Osteoblast (primary cell): ENCODE measurements around the gene SPECC1. TPM values are rescaled to one million over a fixed set of nuclear protein-coding genes. Genes with fewer than 3 reads are reported as not detected.

ENCODE experiments used
- DNase-seq: peaks from one replicate; pipeline ENCODE4 v3.0.0; 2011; ENCODE audit warnings: low spot score, mixed read lengths; ENCODE audit not compliant: insufficient read length; ENCODE audit errors: missing footprints
- H2AFZ ChIP-seq: 2 replicates; pipeline ENCODE4 v1.6.0; 2011; ENCODE audit warnings: mild to moderate bottlenecking, low read length
- H3K27ac ChIP-seq: 2 replicates; pipeline ENCODE4 v1.5.1; 2011; ENCODE audit warnings: mild to moderate bottlenecking, low read depth, low read length, moderate library complexity
- H3K27me3 ChIP-seq: 2 replicates; pipeline ENCODE4 v1.6.0; 2012; ENCODE audit warnings: mild to moderate bottlenecking, control low read depth, inconsistent platforms, low read length, moderate library complexity; ENCODE audit not compliant: insufficient read depth
- H3K36me3 ChIP-seq: 2 replicates; pipeline ENCODE4 v1.5.1; 2011; ENCODE audit warnings: mild to moderate bottlenecking, low read length, control low read depth, moderate library complexity; ENCODE audit not compliant: insufficient read depth
- H3K4me1 ChIP-seq: 2 replicates; pipeline ENCODE4 v1.5.1; 2011; ENCODE audit warnings: mild to moderate bottlenecking, low read length, control low read depth, moderate library complexity; ENCODE audit not compliant: insufficient read depth
- H3K4me2 ChIP-seq: 2 replicates; pipeline ENCODE4 v1.6.0; 2011; ENCODE audit warnings: mild to moderate bottlenecking, low read length; ENCODE audit not compliant: insufficient read depth
- H3K4me3 ChIP-seq: fragments of 200-600 bp; sonication (generic); 3 replicates; pipeline ENCODE4 v1.5.1; 2012; ENCODE audit warnings: mild to moderate bottlenecking, low read length, inconsistent platforms; ENCODE audit not compliant: insufficient read depth
- H3K79me2 ChIP-seq: 2 replicates; pipeline ENCODE4 v1.6.0; 2012; ENCODE audit warnings: mild to moderate bottlenecking, low read length, control low read depth, inconsistent platforms; ENCODE audit not compliant: insufficient read depth
- H3K9me3 ChIP-seq: 2 replicates; pipeline ENCODE4 v1.5.1; 2011; ENCODE audit warnings: low read depth, low read length, control low read depth
- H4K20me1 ChIP-seq: 2 replicates; pipeline ENCODE4 v1.6.0; 2012; ENCODE audit warnings: mild to moderate bottlenecking, low read length, control low read depth; ENCODE audit not compliant: insufficient read depth
- CTCF ChIP-seq: IDR thresholded peaks from 2 replicates; pipeline ENCODE4 v1.5.1; 2011; ENCODE audit warnings: mild to moderate bottlenecking, low read depth, low read length, moderate library complexity; ENCODE audit errors: extremely low read depth
- total RNA-seq: library from RNA; depleted of rRNA; stranded (reverse); fragments of >200 nt; gene quantifications from 2 replicates; pipeline ENCODE4 v1.2.3, GENCODE V29; 2012

The SPECC1 gene
- total RNA-seq, 1 donor, result 155 TPM

DNA sequence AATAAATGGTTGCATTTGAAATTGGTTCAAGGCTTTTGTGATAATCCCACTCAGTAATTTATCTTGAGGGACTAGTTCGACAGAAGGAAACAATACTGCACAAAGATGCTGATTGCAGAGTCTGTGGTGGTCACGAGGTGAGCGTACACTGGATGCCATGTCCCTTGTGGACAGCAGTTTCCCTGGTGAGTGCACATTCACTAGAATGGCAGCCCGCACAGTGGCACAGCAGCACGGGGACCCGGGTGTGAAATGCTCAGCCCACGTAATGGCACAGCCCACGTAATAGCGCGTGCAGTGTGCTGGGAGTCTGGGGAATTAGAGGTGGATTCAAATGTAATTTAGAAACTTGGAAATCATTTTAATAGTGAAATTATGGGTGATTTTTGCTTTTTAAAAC lies 304.1 kb downstream of the SPECC1 start:
- Histone ChIP-seq H3K27me3 (no peaks in the 10 kb centered on the region), H2AFZ (no peak overlapping the region), H3K79me2 (no peaks in the 10 kb centered on the region), H3K27ac (no peak overlapping the region), H4K20me1 (no peaks in the 10 kb centered on the region), H3K4me1 (peaks cover 7% of the 10 kb centered on the region), H3K9me3 (no peaks in the 10 kb centered on the region), H3K36me3 (no peaks in the 10 kb centered on the region), H3K4me2 (no peak overlapping the region), H3K4me3 (no peak overlapping the region)
- TF ChIP-seq CTCF, result no peak
- no peak for DNase-seq

- peaks cover 2% of the 10 kb centered on the region for H3K4me1 ChIP-seq
- H3K27me3 ChIP-seq, result no peaks in the 10 kb centered on the region
- H3K36me3 ChIP-seq, result no peaks in the 10 kb centered on the region
- no peak for DNase-seq
- H3K79me2 ChIP-seq, result no peaks in the 10 kb centered on the region
- no peak overlapping the region for H3K4me2 ChIP-seq
- no peak for TF ChIP-seq CTCF
- no peaks in the 10 kb centered on the region for H3K9me3 ChIP-seq
- no peak overlapping the region for H3K27ac ChIP-seq
- H2AFZ ChIP-seq, result no peak overlapping the region
- no peak overlapping the region for H3K4me3 ChIP-seq
- H4K20me1 ChIP-seq, result no peaks in the 10 kb centered on the region
Observed at GRCh38 chr17:20313891-20314290, 304.7 kb downstream of the SPECC1 start.

GRCh38 chr17:20314834-20315233 lies 305.7 kb downstream of the SPECC1 start:
- Histone ChIP-seq H3K4me3 (no peak overlapping the region), H3K4me1 (no peaks in the 10 kb centered on the region), H3K79me2 (no peaks in the 10 kb centered on the region), H3K36me3 (no peaks in the 10 kb centered on the region), H3K9me3 (no peaks in the 10 kb centered on the region), H4K20me1 (no peaks in the 10 kb centered on the region), H3K27me3 (no peaks in the 10 kb centered on the region), H3K4me2 (no peak overlapping the region), H3K27ac (no peak overlapping the region), H2AFZ (no peak overlapping the region)
- no peak for DNase-seq
- TF ChIP-seq CTCF, result no peak

DNA sequence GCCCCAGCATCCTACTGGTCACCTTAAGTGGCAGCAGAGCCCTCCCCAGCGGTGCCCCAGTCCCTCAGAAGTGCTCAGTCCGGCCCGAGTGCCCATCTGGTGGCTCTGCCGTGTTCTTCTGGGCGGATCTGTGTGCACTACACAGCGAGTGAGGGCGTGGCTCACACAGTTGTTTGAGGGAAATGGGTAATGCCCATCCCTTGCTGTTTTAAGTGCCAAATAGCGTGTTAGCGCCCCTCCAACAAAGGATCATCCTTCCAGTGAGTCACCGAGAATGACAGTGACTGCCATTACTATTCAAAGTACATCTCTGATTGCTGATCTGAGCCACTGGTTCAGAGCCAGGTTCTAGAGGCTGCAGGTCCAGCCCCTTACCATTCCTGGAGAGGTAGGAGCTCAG lies 306.2 kb downstream of the SPECC1 start:
- Histone ChIP-seq H3K4me3 (no peak overlapping the region), H3K9me3 (no peaks in the 10 kb centered on the region), H3K27ac (no peak overlapping the region), H3K79me2 (no peaks in the 10 kb centered on the region), H3K4me1 (no peaks in the 10 kb centered on the region), H3K4me2 (no peak overlapping the region), H3K36me3 (no peaks in the 10 kb centered on the region), H3K27me3 (no peaks in the 10 kb centered on the region), H4K20me1 (no peaks in the 10 kb centered on the region), H2AFZ (no peak overlapping the region)
- no peak for TF ChIP-seq CTCF
- no peak for DNase-seq
